GM19043 (cell line): ENCODE data around the gene C12orf50.
A peak's percentile ranks its signal among the peaks of the same experiment; 100 is the strongest.
"Not testable (repeated sequence)": the region's sequence is repeated elsewhere in the genome, so short reads cannot be mapped to it uniquely, and the experiment has no call there.

ENCODE experiments used
- ATAC-seq: cut with Tn5 transposase; IDR thresholded peaks from one replicate; pipeline ENCODE4 v1.9.1; 2021; ENCODE audit warnings: low read depth; ENCODE audit not compliant: unreplicated experiment

C12orf50 gene

DNA sequence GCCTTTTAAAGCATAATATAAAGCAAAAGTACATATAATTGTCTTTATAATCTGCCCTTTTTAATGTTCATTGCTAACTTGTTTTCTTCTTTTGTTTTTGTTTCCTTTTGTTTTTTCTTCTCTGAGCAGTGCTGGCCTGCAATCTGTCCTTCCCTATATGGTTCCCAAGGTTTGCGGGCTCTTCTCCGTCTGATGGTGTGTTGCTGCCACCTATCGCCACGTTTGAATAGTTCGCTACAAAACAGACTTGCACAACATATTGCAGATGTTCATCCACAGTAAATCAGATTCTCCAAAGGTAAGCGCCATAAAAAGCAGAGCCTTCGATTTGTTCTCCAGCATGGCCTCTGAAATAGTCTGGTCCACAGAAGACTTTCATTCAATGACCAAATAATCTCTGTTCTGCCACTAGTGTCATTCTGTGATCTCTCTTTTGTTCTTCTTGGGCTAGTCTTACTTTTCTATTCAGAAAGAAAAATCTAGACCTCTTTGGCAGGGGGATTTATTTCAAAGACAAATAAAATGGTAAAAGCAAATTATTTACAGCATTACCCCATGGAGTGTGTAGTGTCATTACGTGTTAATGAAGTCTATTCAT, 33.5 kb downstream of the C12orf50 start:
- peak; percentile 88 for ATAC-seq

- no peak for ATAC-seq
Observed at GRCh38 chr12:87991483-87991882, 37.7 kb downstream of the C12orf50 start.

DNA sequence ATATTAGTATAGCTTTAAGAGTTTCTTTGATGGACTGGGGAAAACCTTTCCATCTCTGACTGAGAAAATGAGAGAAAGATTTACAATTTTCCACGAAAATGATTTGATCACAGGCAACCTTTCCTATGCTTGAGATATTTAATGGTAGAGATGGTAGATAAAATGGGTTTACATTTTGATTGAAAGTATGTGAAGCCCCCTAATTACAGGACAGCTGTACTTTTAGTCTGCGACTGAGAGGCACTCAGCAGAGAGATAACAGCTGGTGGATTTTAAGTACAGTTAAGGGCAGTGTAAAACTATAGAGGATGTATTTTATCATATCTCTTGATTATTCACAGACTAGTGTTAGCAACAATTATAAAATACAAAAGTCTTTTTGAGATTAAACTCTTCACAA, 40.7 kb downstream of the C12orf50 start:
- ATAC-seq: no peak

DNA sequence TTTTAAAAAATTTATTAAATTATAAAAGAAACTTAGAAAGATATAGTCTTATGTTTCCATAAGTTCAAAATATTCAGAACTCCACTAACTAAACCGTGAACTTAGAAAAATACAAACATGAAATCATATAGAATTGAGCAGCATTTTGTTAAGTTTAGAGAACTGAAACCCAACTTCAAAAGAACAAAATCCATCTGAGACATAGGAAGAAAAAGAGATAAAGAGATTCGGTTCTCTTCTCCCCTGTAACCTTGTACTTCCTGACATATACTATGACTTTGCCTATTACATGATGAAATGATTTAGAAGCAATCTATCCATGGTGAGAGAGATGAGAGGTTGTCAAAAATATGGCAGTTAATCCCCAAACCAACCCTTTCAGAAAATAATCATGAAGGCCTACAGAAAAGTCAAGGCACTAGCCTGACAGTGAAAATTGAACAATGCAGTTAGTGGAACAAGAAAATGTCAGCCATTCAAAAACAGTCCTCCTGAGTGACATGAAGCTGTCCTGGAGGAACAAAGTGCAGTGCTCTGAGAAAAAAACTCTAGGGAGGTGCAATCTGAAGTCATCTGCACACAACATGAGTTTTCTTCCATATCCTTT, 44.0 kb downstream of the C12orf50 start:
- no peak for ATAC-seq

GRCh38 chr12:87982208-87982607, 47.0 kb downstream of the C12orf50 start:
- no peak for ATAC-seq

- ATAC-seq: no peak
Observed at GRCh38 chr12:87981495-87981894, 47.7 kb downstream of the C12orf50 start.

- ATAC-seq: no peak
Observed at GRCh38 chr12:87975879-87976278, 53.3 kb downstream of the C12orf50 start.

DNA sequence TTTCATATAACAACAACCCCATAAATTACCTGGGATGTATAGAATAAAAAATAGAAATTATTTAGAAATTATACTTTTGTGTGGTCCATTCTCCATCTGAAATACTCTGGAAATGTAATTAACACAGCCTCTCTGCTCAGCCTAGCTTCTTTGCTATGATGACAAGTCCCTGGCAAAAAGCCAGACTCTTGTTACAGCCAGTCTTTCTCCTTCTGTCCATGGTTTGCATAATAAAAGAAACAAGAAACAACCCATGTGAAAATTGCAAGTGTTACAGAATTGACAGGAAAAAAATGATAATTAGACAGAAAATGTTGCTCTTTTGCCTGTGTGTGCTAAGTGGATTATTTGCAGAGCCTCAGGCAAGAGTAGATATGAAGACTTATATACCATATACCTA, 61.3 kb downstream of the C12orf50 start:
- no peak for ATAC-seq

- no peak for ATAC-seq
Observed at GRCh38 chr12:87960566-87960965, 68.6 kb downstream of the C12orf50 start.

- not testable (repeated sequence) for ATAC-seq
Observed at GRCh38 chr12:87954028-87954427, 75.2 kb downstream of the C12orf50 start.

GRCh38 chr12:87953256-87953860, 75.8 kb downstream of the C12orf50 start:
- no peak for ATAC-seq

DNA sequence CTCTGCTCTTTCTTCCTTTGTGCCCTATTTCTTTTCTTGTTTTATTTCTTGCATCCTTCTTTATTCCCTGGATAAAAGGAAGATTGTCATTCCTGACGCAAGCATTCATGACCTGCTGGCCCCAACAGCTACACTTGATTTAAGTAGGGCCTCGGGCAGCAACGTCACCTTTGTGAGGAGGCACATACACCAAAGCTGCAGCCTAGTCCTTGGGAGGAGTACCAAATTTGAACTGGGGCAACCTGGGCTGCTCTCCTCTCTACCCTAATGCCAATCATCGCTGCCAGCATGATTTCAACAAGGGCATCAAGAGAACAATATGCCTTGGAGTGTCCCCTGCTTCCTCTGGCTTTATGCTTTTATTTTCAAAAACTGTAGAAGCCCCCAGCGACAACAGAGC, 76.4 kb downstream of the C12orf50 start:
- ATAC-seq: no peak

DNA sequence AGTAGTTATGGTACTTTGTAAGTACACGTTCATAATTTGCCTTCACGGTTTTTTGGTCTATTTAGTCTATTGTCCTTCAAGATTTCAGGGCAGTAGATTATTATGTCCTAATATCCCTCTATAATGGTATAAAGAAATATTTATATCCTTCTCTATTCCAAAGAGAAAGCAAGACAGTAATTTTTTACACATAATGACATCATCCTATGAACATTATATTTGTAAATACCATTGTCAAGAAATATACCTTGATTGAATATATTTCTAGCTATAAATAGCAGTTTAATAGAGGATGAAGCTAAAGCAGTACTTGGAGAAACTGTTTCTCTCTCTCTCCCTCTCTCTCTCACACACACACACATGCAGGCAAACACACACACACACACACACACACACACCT, 77.0 kb downstream of the C12orf50 start:
- ATAC-seq: no peak

DNA sequence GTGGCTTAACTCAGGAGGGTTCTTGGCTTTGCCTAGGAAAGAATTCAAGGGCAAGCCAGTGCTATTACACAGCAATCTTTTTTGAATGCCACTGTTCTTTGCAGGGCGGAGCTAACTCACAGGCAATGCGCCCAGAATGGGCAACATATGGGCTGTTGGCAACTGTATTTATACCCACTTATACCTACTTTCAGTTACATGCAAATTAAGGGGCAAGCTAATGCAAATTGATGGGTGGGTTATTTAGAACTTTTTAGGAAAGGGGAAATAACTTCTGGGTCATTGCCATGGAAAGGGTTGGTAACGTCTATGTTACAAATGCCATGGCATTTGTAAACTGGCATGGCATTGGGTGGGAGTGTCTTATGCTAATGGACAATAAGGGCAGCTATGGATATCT, 85.4 kb downstream of the C12orf50 start:
- ATAC-seq: no peak

GRCh38 chr12:87943023-87943422, 86.2 kb downstream of the C12orf50 start:
- ATAC-seq: no peak

DNA sequence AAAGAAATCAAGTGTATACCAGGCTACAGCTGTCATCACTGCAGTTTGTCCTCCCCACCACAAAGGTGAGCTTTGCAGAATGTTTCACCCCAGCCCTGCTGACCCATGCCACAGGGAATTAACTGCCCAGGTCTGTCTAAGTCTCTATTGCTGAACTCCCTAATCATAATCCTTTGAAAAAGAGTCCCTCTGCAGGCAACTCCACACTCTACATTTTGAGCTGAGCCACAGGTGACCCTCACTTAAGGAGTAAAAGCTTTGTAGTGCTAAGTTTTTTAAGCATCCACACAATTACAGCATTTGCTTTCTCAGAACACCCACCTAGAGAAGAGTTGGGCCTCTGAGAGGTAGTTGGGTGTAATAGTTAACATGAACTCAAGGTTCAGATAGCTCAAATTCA, 90.0 kb downstream of the C12orf50 start:
- ATAC-seq: no peak

GRCh38 chr12:87935216-87935615, 94.0 kb downstream of the C12orf50 start:
- ATAC-seq: no peak

DNA sequence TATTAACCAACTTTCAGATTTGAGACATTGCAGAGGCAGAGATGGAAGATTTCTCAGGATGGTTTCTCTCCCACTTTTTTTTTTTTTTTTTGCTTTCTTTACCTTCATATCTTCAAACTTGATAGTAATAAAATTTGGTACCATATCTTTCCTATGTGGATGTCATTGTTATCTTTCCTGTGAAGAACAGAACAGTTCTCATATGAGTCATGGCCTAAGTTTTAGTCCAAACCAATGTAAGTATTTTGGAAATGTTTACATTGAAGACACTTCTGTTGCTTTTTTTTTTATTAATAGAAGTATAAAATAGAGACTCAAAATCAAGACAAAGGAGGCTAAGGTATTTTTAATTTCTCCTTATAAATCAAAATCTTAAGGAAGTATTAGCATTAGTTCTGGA, 95.2 kb downstream of the C12orf50 start:
- no peak for ATAC-seq

DNA sequence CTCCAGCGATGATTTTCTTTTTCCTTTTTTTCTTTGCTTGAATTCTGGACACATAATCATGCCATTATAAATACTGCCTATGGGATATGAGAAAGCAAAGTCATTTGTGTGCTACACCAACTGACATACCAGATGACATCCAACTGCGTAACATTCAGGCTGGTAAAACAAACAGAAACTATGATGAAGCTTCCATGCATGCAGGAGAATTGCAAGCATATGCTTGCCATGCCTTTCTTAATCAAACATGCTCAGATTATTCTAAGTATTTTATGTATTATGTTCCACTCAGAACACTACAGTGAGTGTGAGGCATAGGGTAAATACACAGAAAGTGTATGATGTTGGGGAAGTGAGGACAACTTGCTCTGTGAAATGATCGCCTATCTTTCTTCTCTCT, 97.4 kb downstream of the C12orf50 start:
- no peak for ATAC-seq

GRCh38 chr12:87930627-87931026, 98.6 kb downstream of the C12orf50 start:
- ATAC-seq: no peak
